Endothelial cell of umbilical vein (primary cell): ENCODE measurements around the gene C1orf198. TPM values are rescaled to one million over a fixed set of nuclear protein-coding genes. Genes with fewer than 3 reads are reported as not detected.

Experiments used
- BruUV-seq: library from RNA; stranded (reverse); fragments of 400-500 nt; replicated peaks from 2 replicates; lab custom pipeline; 2021; lab: Mats Ljungman, UMichigan
- CTCF ChIA-PET: fragments of 300-600, 350-600 bp; sonication (Branson Sonifier 250); formaldehyde crosslinking; loops from one replicate; lab custom pipeline; 2021; ENCODE audit warnings: antibody characterized with exemption, inconsistent platforms; lab: Charles Lee
- POLR2A ChIA-PET: fragments of 300-600, 350-600 bp; sonication (Branson Sonifier 250); formaldehyde crosslinking; loops from one replicate; lab custom pipeline; 2021; ENCODE audit warnings: antibody characterized with exemption, inconsistent platforms; lab: Charles Lee
- DNase-seq: peaks from one replicate; pipeline ENCODE4 v3.0.0-alpha.2; 2011; ENCODE audit warnings: low read depth, low spot score
- FAIRE-seq: peaks from 2 replicates; lab custom pipeline; 2011; peaks lifted over from hg19 to GRCh38; lab: Jason Lieb, UNC
- H2AFZ ChIP-seq: 2 replicates; pipeline ENCODE4 v1.6.0; 2012; ENCODE audit warnings: low read depth, low read length, control low read depth, inconsistent platforms
- H3K27ac ChIP-seq: 2 replicates; pipeline ENCODE4 v1.5.1; 2011; ENCODE audit warnings: low read depth, mild to moderate bottlenecking, control low read depth, low read length, moderate library complexity; ENCODE audit not compliant: insufficient read depth
- H3K27me3 ChIP-seq, 2 experiments: 2 replicates each; pipeline versions ENCODE4 v1.6.0 to v1.6.1; 2011; ENCODE audit warnings: low read length in 2 of 2, mixed read lengths in 1 of 2; ENCODE audit not compliant: control insufficient read depth in 2 of 2, insufficient read depth in 2 of 2
- H3K36me3 ChIP-seq, 2 experiments: 2 replicates in 1 of 2; 3 replicates in 1 of 2; pipeline ENCODE4 v1.5.1; 2011; ENCODE audit warnings: low read length in 2 of 2, mild to moderate bottlenecking in 1 of 2, moderate library complexity in 1 of 2; ENCODE audit not compliant: control insufficient read depth in 2 of 2, insufficient read depth in 2 of 2; ENCODE audit errors: extremely low read depth in 1 of 2
- H3K4me1 ChIP-seq: 3 replicates; pipeline ENCODE4 v1.5.1; 2011; ENCODE audit warnings: mild to moderate bottlenecking, low read length; ENCODE audit not compliant: control insufficient read depth, insufficient read depth; ENCODE audit errors: extremely low read depth
- H3K4me2 ChIP-seq: 2 replicates; pipeline ENCODE4 v1.6.1; 2011; ENCODE audit warnings: low read length, control low read depth, mixed read lengths; ENCODE audit not compliant: insufficient read depth
- H3K4me3 ChIP-seq, 3 experiments: fragments of 200-600 bp in 1 of 3; sonication (generic), shearing (Covaris generic) in 1 of 3; replicated peaks in 1 of 3; 2 replicates each; pipeline ENCODE4 v1.5.1; 2011 to 2016; ENCODE audit warnings: control low read depth in 3 of 3, low read length in 3 of 3, mild to moderate bottlenecking in 2 of 3, inconsistent platforms in 1 of 3, low read depth in 1 of 3, moderate library complexity in 1 of 3; ENCODE audit not compliant: insufficient read depth in 1 of 3
- H3K79me2 ChIP-seq: 2 replicates; pipeline ENCODE4 v1.6.0; 2012; ENCODE audit warnings: low read length, inconsistent platforms; ENCODE audit not compliant: control insufficient read depth, insufficient read depth
- H3K9ac ChIP-seq: replicated peaks from 2 replicates; pipeline ENCODE3; 2011; ENCODE audit warnings: low read length, control low read depth; ENCODE audit not compliant: insufficient read depth; ENCODE audit errors: extremely low read depth
- H3K9me1 ChIP-seq: replicated peaks from 3 replicates; pipeline ENCODE4 v1.6.0; 2011; ENCODE audit warnings: mild to moderate bottlenecking, low read length; ENCODE audit not compliant: control insufficient read depth, insufficient read depth; ENCODE audit errors: extremely low read depth
- H3K9me3 ChIP-seq: replicated peaks from 2 replicates; pipeline ENCODE4 v1.5.1; 2012; ENCODE audit warnings: low read length, inconsistent platforms; ENCODE audit not compliant: control insufficient read depth, insufficient read depth
- H4K20me1 ChIP-seq: replicated peaks from 2 replicates; pipeline ENCODE3; 2011; ENCODE audit warnings: mild to moderate bottlenecking, low read length; ENCODE audit not compliant: control insufficient read depth, insufficient read depth; ENCODE audit errors: extremely low read depth
- EZH2 ChIP-seq: IDR thresholded peaks from 2 replicates; pipeline ENCODE4 v1.6.1; 2012; ENCODE audit warnings: borderline replicate concordance, low read depth, mild to moderate bottlenecking, moderate library complexity, low read length, inconsistent platforms; ENCODE audit not compliant: severe bottlenecking
- dilution Hi-C: fragments of 300-500 bp; cut with MboI; formaldehyde crosslinking; loops from one replicate; pipeline ENCODE4 v1.15.0; 2019; ENCODE audit warnings: low sequenced_read_pairs; ENCODE audit not compliant: extremely low pct_ligation_motif_present
- intact Hi-C: fragments of 100-400 bp; cut with micrococcal nuclease; formaldehyde crosslinking; loops from one replicate; pipeline ENCODE4 v1.10.0; 2022
- polyA plus RNA-seq, 4 experiments: library from polyadenylated mRNA; depleted of rRNA in 3 of 4; stranded (reverse) in 3 of 4; unstranded in 1 of 4; fragments of >200 nt; gene quantifications; 2 replicates each; pipeline versions ENCODE4 v1.2.1 to v1.2.3, GENCODE V29; 2011 to 2012; ENCODE audit warnings: missing spikeins in 1 of 4
- total RNA-seq: library from RNA; stranded (reverse); gene quantifications from 2 replicates; pipeline ENCODE4 v1.2.3, GENCODE V29; 2021

The C1orf198 gene
- total and polyA plus RNA-seq, 2 donors (not counting 3 experiments of a cell fraction or from before 2014, with no cell fraction given) = 21.2 to 29.2 TPM

DNA sequence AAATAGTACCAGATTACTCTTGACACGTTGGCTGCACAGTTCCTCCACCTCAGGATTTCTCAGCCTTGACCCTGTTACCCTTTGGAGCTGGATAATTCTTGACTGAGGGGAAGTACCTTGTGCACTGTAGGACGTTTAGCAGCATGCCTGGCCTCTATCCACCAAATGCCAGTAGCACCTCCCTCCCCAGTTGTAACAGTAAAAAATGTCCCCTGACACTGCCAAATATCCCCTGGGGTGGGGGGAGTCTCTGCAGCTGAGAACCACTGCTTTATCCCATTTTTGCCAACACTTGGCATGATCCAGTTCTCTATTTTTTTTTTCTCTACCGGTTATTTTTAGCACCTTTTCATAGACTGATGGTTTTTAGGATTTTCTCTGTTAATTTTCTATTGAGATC, 34.0 kb downstream of the C1orf198 start:
- ChIA-PET POLR2A (no interaction called here), CTCF (no interaction called here)
- Histone ChIP-seq H2AFZ (no peak overlapping the region), H3K27ac (no peak overlapping the region), H3K27me3 (no peaks in the 10 kb centered on the region), H3K4me3 (no peak overlapping the region), H3K36me3 (peaks cover 0 to 4% of the 10 kb centered on the region in 2 experiments), H3K79me2 (no peaks in the 10 kb centered on the region), H3K4me1 (no peaks in the 10 kb centered on the region), H3K4me2 (no peak overlapping the region), H3K9ac (no peak overlapping the region), H3K9me3 (no peaks in the 10 kb centered on the region), H4K20me1 (no peaks in the 10 kb centered on the region), H3K9me1 (no peaks in the 10 kb centered on the region)
- no TSS peak for BruUV-seq
- intact Hi-C loops = no loop called here
- TF ChIP-seq EZH2 = no peak
- dilution Hi-C loops = no loop called here
- DNase-seq = no peak
- FAIRE-seq = no peak

DNA sequence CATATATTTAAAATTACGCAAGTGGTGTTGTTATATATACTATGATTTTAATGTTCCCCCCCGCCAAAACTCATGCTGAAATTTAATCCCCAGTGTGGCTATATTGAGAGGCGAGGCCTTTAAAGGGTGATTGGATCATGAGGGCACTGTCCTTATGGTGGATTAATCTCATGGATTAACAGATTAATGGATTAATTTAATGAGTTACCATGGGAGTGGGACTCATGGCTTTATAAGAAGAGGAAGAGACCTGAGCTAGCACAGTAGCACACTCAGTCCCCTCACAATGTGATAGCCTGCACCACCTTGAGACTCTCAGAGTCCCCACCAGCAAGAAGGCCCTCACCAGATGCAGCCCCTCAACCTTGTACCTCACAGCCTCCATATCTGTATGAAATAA, 34.8 kb downstream of the C1orf198 start:
- Histone ChIP-seq H3K4me3 (no peak overlapping the region), H3K9me3 (no peaks in the 10 kb centered on the region), H2AFZ (no peak overlapping the region), H4K20me1 (no peaks in the 10 kb centered on the region), H3K27me3 (no peaks in the 10 kb centered on the region), H3K9ac (no peak overlapping the region), H3K36me3 (peaks cover 0 to under 1% of the 10 kb centered on the region in 2 experiments), H3K4me2 (no peak overlapping the region), H3K9me1 (no peaks in the 10 kb centered on the region), H3K4me1 (no peaks in the 10 kb centered on the region), H3K27ac (no peak overlapping the region), H3K79me2 (no peaks in the 10 kb centered on the region)
- DNase-seq (no peak), FAIRE-seq (no peak)
- dilution Hi-C loops (no loop called here), intact Hi-C loops (no loop called here)
- POLR2A ChIA-PET = no interaction called here
- no TSS peak for BruUV-seq
- no peak for TF ChIP-seq EZH2
- CTCF ChIA-PET = no interaction called here
